Measurements from ENCODE around the gene CDH4.
"Not testable (repeated sequence)": the region's sequence is repeated elsewhere in the genome, so short reads cannot be mapped to it uniquely, and the experiment has no call there.

Gene CDH4

DNA sequence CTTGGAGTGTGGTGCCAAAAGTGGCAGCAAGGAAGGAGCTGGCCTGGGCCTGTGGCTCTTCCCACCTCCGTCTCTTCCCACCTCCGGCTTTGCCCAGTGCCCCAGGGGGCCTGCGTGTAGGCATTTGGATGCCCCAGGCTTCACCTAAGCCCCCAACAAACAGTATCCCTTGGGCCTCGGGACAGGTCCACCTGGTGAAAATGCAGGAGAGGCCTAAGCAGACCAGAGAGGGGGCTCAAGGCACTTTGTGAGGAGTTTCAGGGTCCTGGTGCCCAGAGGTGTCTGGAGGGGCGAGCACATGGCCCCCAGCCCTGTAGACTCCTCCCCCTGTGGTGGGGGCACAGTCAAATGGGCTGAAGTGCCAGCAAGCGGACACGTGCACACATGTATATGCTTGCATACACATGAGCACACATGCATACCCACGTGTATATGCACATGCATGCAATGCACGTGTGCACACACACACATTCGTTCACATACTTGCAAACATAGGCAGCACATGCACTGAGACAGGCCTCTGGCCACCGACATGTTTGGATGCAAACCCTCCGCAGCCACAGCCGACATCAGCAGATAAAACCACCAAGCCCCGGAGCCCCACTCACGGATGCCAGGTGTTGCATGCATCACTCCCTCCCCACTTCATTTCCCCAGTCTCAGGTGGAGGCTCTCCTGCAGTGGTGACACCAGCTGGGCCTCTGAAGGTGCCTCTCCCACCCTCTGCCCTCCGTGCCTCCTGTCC, 689.1 kb downstream of the CDH4 start:
- DNase-seq = no peak

DNA sequence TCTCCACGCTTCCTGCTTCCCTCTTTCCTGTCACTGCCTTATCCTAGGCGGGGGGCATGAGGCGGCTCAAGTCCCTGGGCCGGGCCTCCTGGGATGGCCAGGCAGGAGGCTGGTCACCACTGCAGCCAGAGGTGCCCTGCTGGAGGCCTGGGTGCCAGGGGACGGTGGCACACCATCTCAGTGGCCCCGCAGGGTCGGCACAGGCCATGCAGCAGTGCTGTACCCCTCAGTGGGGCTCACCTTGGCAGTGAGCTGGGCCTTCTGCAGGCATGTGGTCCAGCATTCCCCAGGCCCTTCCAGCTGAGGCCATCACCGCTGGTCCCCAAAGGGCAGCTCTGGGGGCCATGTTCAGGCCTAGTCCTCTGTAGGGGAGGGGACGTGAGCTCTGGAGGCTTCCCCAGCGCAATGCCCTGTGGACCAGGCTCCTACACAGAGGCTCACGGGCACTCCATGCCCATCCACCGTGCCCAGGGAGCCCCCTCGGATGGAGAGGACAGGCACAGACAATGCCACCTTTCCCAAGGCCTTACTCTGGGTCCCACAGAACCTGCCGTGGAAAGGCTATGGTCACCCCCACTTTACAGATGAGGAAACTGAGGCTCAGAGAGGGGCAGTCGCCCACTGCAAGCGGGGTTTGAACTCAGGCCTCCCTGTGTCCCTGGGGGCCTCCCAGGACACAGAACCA, 689.8 kb downstream of the CDH4 start:
- DNase-seq = no peak

DNA sequence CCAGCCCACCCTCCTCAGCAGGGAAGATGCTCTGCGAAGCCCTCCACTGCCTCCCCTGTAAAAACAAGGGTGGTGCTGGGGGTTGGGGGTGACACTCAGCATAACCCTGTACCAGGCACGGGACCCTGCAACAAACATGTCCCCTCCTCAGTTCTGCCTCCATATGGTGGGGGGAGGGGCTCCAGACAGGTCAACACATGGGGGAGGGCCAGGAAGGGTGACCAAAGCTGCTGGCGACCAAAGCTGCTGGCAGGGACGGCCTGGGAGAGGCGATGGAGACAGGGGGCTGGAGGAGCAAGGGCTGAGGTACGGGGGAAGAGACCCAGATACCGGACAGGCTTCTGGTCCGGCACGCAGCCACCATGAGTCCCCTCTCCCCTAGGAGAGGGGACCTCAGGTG, 690.5 kb downstream of the CDH4 start:
- DNase-seq = no peak

DNA sequence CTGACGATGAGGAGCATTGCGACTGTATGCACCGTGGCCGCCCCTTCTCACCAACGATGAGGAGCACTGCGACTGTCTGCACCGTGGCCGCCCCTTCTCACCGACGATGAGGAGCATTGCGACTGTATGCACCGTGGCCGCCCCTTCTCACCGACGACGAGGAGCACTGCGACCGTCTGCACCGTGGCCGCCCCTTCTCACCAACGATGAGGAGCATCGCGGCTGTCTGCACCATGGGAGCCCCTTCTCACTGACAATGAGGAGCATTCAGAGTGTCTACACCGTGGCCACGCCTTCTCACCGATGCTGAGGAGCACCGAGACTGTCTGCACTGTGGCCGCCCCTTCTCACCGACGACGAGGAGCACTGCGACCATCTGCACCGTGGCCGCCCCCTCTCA, 692.9 kb downstream of the CDH4 start:
- not testable (repeated sequence) for DNase-seq

DNA sequence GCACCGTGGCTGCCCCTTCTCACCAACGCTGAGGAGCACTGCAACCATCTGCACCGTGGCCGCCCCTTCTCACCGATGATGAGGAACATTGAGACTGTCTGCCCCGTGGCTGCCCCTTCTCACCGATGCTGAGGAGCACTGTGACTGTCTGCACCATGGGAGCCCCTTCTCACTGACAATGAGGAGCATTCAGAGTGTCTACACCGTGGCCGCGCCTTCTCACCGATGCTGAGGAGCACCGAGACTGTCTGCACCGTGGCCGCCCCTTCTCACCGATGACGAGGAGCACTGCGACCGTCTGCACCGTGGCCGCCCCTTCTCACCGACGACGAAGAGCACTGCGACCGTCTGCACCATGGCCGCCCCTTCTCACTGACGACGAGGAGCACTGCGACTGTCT, 693.4 kb downstream of the CDH4 start:
- DNase-seq = not testable (repeated sequence)

DNA sequence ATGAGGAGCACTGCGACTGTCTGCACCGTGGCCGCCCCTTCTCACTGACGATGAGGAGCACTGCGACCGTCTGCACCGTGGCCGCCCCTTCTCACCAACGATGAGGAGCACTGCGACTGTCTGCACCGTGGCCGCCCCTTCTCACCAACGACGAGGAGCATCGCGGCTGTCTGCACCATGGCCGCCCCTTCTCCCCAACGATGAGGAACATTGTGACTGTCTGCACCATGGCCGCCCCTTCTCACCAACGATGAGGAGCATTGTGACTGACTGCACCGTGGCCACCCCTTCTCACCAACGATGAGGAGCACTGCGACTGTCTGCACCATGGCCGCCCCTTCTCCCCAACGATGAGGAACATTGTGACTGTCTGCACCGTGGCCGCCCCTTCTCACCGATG, 696.0 kb downstream of the CDH4 start:
- not testable (repeated sequence) for DNase-seq

DNA sequence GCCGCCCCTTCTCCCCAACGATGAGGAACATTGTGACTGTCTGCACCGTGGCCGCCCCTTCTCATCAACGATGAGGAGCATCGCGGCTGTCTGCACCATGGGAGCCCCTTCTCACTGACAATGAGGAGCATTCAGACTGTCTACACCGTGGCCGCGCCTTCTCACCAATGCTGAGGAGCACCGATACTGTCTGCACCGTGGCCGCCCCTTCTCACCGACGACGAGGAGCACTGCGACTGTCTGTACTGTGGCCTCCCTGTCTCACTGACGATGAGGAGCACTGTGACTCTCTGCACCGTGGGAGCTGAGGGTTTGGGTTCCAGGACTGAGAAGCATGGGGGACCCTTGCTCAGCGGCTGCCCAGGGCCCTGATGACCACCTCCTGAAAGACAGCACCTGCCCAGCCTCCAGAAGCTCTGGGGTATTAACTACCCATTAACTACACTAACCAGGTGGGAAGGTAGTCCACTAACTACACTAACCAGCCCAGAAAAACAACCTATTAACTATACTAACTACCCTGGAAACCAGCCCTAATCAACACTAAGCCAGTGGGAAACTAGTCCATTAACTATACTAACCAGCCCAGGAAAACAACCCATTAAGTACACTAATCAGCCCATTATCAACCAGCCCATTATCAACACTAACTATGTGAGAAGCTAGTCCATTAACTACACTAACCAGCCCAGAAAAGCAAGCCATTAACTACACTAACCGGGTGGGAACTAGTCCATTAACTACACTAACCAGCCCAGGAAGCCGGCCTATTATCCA, 696.7 kb downstream of the CDH4 start:
- DNase-seq = no peak

DNA sequence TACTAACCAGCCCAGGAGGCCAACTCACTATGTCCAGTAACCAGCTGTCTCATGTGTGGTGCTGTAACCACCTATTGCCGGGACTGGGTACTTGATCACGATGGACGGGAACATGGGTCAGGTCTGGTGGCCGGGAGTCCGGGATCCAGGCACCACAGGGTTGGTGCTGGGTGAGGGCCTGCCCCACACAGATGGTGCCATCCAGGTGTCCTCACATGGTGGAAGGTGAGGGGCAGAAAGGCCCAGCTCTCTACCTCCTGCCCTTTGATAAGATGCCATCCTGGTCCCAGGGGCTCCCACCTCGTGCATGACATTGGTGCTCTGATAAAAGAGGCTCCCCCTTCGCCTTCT, 697.3 kb downstream of the CDH4 start:
- DNase-seq = no peak

DNA sequence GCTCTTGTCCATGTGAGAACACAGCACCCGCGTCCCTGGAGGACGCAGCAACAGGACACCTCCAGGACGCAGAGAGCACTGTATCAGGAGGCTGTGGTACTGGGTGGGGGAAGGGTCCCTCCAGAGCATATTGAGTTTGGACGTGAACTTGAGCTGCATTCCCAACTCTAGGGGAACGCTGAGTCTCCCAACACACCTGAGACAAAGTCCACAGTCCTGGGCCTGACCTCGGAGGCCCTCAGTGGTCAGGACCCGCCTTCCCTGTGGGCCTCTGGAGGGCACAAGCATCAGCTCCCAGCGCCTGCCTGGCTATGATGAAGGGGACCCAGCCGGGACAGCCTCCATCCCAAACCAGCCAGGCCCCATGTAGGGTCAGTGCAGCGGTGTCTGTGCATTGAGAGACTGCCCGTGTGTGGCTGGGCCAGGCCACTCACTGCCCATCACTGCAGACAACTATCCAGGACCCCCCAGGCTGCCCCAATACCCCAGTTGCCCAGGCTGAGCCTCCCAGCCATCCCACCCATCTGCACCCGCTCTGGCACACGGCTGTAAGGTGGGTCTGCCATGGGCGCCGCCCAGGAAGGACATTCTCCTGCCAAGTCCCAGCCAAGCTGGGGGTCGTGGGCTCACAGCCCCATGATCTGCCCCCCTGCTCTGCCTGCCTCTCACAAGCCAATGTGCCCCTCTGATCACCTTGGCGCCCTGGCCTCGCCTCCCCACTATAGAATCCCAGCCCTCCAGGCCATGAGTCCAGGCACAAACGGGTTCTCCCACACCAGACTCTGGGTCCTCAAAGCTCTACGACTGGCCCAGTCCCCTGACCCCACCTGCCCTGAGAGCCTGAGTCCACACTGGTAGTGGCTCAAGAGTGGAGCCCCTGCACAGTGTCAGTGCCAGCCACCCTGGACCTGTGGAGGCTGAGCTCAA, 697.9 kb downstream of the CDH4 start:
- DNase-seq = no peak

DNA sequence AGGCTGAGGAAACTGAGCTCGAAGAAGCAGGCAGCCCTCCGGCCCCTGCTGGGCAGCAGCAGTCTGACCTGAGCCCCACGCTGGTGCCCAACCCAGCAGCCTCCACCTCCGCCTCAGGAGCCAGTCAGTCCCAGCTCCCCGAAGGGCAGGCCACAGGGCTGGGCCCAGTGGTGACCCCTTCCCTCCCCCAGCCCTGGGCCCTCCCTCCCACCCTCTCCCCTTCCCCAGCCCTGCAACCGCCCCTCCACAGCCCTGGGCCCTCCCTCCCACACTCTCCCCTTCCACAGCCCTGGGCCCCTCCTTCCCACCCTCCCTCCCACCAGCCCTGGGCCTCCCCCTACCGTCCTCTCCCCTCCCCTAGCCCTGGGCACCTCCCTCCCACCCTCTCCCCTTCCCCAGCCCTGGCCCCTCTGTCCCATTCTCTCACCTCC, 698.6 kb downstream of the CDH4 start:
- no peak for DNase-seq

DNA sequence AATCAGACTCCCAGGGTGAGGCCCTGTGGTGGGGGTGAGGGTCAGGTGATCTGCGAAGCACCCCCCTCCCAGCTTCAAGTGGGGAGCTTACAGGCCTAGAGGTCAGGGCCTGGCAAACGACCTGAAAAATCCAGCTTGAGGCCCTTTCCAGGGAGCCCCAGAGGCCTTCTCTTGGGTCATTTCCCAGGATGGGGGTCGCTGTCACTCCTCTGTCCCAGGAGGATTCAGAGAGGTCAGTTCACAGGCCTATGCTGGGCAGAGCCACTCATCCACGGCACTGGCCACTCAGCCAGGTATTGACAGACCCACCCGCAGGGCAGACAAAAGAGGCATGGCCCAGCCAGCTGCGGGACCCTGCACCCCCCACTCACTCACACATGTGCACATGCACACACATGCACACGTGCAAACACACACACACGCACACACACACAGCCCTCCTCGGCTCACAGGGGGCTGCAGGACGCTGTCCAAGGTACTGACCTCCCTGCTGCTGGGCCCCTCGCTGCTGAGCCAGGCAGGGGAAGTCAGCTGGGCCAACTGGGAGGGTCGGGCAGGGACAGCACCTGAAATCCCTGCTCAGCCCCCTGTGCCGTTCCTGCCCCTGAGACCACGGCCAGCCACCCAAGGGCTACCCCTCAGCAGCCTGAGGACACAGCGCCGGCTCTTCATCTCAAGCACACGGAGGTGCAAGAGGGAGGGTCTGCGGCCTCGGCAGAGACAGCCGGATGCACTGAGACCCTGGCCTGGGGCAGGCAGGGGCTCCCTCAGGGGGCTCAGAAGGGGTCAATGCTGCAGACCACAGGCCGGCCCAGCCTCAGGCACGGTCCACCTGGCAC, 699.9 kb downstream of the CDH4 start:
- no peak for DNase-seq

DNA sequence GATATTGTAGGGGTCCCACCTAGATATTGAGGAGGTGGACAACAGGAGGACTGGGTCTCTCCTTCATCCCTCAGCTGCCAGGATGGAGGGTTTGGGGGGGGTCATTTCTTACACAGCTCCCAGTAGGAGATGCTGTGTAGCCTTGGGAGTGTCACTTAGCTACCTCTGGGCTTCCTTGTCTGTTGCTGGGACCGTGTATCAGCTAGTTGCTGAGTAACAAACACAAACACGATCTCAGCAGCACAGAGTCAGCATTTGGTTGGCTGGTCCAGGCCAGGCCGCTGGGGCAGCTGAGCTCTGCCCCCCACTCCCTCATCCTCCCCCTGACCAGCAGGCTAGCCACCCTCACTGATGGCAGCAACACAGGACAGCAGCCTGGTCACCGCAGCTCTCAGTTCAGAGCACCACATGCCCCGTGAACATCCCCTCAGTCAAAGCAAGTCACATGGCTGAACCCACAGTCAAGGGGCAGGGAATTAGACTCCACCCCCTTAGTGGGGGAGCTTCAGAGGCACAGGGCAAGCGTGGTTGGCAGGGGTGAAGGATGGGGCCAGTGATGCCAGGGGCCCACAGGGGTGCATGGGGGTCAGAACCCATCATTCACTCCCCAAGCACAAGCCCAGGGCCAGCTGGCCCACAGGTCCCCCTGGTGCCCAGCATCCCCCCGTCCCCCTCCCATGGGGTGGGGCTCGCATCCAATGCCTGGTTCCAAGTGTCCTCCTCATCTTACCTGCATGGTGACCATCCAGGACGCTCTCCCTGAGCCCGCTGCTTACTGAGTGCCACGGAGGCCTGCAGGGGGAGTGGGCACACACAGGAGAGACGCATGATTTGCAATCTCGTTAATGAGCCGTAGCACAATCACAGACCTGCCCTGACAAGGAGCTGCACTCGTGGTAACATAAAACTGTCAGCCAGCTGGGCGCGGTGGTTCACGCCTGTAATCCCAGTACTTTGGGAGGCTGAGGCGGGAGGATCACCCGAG, 701.3 kb downstream of the CDH4 start:
- no peak for DNase-seq

DNA sequence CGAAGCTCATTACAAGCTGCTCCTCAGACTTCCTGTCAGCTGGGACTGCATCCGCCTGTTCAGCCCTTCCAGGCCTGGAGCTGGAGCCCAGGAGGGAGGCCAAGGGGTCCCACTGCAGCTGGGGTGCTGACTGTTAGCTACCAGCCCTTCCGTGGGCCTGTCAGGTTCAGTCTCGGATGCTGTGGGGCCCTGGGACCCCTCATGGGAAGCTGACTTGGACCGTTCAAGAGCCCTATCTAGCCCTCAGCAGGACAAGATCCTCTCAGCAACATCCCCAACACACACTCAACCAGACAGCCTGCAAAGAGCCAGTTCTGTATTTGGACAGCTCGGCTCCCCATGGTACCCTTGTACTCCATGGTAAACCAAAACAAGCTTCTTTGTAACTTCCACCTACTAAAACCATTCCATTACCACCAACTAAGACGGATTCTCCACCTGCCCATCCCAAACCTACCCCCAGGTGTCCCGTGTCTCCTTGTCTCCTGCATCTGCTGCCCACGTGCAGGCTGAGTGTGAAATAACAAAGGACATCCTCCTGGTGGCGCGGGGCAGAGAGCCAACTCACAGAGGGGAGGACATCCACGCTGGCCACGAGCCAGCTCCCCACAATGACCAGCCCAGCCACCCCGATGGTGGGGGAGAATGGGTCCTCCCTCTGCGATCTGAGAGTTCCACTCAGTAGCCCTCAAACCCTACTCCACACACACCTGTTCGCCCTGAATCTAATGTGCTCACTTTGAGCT, 702.4 kb downstream of the CDH4 start:
- no peak for DNase-seq

DNA sequence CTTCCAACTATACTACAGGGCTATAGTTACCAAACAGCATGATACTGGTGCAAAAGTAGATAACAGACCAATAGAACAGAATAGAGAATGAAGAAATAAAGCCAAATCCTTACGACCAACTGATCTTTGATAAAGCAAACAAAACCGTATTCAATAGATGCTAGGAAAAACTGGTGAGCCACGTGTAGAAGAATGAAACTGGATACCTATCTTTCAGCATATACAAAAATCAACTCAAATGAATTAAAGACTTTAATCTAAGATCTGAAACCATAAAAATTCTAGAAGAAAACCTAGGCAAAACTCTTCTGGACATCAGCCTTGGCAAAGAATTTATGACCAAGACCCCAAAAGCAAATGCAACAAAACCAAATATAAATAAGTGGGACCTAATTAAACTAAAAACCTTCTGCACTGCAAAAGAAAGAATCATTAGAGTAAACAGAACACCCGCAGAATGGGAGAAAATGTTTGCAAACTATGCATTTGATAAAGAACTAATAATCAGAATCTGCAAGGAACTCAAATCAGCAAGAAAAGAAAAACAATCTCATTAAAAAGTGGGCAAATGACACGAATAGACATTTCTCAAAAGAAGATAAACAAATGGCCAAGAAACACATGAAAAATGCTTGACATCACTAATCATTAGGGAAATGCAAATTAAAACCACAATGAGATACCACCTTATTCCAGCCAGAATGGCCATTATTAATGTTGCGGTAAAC, 703.8 kb downstream of the CDH4 start:
- no peak for DNase-seq

DNA sequence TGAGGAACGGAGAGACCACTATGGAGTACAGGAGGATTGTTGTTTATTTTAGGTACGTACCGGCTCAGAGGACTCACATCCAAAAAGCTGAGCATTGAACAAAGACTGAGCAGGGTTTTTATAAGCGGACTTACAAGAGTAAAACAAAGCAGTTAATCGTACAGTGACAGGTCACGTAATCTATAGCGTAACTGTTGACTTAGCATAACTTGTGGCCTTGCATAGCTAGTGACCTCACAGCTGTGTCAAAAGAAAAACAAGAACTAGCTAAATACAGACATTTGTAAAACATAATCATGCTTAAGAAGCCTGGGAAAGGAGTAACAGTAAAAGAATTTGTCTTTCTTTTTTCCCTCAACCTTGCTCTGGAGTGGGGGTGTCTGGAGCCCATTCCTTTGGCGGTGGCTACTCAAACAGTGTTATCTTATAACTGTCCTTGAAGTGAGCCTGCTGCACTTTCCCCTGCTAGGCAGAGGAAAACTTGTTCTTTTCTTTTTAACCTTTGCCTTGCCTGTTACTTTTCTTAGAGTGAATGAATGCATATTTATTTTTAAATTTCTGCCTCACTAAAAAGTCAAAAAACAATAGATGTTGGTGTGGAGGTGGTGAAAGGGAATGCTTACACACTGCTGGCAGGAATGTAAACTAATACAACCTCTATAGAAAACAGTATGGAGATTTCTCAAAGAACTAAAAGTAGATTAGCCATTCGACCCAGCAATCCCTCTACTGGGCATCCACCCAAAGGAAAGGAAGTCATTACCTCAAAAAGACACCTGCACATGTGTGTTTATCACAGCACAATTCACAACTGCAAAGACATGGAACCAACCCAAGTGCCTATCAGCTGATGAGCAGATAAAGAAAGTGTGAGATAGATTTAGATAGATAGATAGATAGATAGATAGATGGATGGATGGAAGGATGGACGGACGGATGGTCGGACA, 704.6 kb downstream of the CDH4 start:
- DNase-seq = no peak

DNA sequence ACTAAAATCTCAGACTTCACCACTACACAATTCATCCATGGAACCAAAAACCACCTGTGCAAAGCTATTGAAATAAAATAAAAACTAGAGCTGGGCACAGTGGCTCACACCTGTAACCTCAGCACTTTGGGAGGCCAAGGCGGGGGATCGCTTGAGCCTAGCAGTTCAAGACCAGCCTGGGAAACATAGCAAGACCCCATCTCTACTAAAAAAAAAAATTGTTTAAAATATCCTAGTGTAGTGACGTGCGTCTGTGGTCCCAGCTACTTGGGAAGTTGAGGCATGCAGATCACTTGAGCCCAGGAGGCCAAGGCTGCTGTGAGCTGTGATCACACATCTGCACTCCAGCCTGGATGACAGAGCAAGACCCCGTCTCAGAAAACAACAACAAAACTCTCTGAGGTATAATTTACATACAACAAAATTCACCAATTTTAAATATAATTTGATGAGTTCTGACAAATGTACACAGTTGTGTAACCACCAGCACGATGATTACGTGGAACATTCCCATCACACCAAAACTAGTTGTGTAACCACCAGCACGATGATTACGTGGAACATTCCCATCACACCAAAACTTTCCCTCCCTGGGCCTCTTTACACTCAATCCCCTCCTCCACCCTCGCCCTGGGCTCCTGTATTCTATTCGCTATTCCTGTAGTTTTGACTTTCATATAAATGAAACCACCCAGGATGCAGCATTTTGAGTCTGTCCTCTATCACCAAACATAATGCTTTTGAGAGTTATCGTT, 706.1 kb downstream of the CDH4 start:
- no peak for DNase-seq
